Colonic mucosa (tissue), 4 donors: ENCODE measurements around the gene PLA2G2D. TPM values are rescaled to one million over a fixed set of nuclear protein-coding genes. Genes with fewer than 3 reads are reported as not detected.
A peak's percentile ranks its signal among the peaks of the same experiment; 100 is the strongest.

ENCODE experiments used
- DNase-seq: peaks from one replicate; pipeline ENCODE4 v3.0.0-alpha.2; 2020
- H3K27ac ChIP-seq: fragments of 200-600 bp; one replicate; pipeline ENCODE4 v1.8.0; 2021
- H3K27me3 ChIP-seq: fragments of 200-600 bp; one replicate; pipeline ENCODE4 v1.8.0; 2021
- H3K36me3 ChIP-seq: fragments of 200-600 bp; one replicate; pipeline ENCODE4 v1.8.0; 2021
- H3K4me1 ChIP-seq: fragments of 200-600 bp; one replicate; pipeline ENCODE4 v1.8.0; 2021; ENCODE audit warnings: mild to moderate bottlenecking
- H3K4me3 ChIP-seq: fragments of 200-600 bp; one replicate; pipeline ENCODE4 v1.8.0; 2021
- H3K9ac ChIP-seq, 2 donors: one replicate each; pipeline ENCODE4 v1.7.0; 2013; ENCODE audit warnings: control low read depth in 2 of 2, low read depth in 2 of 2, low read length in 2 of 2
- H3K9me3 ChIP-seq: fragments of 200-600 bp; one replicate; pipeline ENCODE4 v1.8.0; 2021
- intact Hi-C: fragments of 100-400 bp; cut with DNase I; formaldehyde crosslinking; loops from one replicate; pipeline ENCODE4 v1.14.1; 2022
- total RNA-seq, 2 donors: library from RNA; stranded (reverse); fragmentation: NEBNext Ultra II Directional in 1 of 2; extraction: Animal tissue kit (Norgen Biotek cat#: 25700) in 1 of 2; gene quantifications; one replicate each; pipeline ENCODE4 v1.2.1, GENCODE V29; 2021
- TF ChIP-seq, protein P1 (sequence below): fragments of 200-600 bp; IDR thresholded peaks from one replicate; pipeline ENCODE4 v1.8.0; 2022; ENCODE audit warnings: antibody characterized with exemption, mild to moderate bottlenecking
- donor health status: healthy.
- donor health status: DM: no; HTN: no; CAD: no.
- donor health status: DM: no; HTN: no; CAD: no.

The PLA2G2D gene
- total RNA-seq, 2 donors from 2014 or later = 0.21 to 0.25 TPM

- Histone ChIP-seq H3K36me3 (no peaks in the 10 kb centered on the region), H3K9me3 (no peaks in the 10 kb centered on the region), H3K27ac (no peak overlapping the region), H3K4me1 (no peaks in the 10 kb centered on the region), H3K9ac (no peak overlapping the region), H3K27me3 (no peaks in the 10 kb centered on the region), H3K4me3 (no peak overlapping the region)
- intact Hi-C loops = no loop called here
- TF ChIP-seq, protein P1, sequence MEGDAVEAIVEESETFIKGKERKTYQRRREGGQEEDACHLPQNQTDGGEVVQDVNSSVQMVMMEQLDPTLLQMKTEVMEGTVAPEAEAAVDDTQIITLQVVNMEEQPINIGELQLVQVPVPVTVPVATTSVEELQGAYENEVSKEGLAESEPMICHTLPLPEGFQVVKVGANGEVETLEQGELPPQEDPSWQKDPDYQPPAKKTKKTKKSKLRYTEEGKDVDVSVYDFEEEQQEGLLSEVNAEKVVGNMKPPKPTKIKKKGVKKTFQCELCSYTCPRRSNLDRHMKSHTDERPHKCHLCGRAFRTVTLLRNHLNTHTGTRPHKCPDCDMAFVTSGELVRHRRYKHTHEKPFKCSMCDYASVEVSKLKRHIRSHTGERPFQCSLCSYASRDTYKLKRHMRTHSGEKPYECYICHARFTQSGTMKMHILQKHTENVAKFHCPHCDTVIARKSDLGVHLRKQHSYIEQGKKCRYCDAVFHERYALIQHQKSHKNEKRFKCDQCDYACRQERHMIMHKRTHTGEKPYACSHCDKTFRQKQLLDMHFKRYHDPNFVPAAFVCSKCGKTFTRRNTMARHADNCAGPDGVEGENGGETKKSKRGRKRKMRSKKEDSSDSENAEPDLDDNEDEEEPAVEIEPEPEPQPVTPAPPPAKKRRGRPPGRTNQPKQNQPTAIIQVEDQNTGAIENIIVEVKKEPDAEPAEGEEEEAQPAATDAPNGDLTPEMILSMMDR = no peak
- DNase-seq = no peak
Measured at GRCh38 chr1:20090119-20090518, 29.2 kb downstream of the PLA2G2D start.

- H3K9me3 ChIP-seq = no peaks in the 10 kb centered on the region
- no peaks in the 10 kb centered on the region for H3K27me3 ChIP-seq
- intact Hi-C loops = no loop called here
- no peak for DNase-seq
- H3K9ac ChIP-seq = no peak overlapping the region
- H3K36me3 ChIP-seq = no peaks in the 10 kb centered on the region
- H3K4me3 ChIP-seq = no peak overlapping the region
- TF ChIP-seq, protein P1 = no peak
- H3K4me1 ChIP-seq = no peaks in the 10 kb centered on the region
- no peak overlapping the region for H3K27ac ChIP-seq
Measured at GRCh38 chr1:20089328-20090077, 29.8 kb downstream of the PLA2G2D start.

DNA sequence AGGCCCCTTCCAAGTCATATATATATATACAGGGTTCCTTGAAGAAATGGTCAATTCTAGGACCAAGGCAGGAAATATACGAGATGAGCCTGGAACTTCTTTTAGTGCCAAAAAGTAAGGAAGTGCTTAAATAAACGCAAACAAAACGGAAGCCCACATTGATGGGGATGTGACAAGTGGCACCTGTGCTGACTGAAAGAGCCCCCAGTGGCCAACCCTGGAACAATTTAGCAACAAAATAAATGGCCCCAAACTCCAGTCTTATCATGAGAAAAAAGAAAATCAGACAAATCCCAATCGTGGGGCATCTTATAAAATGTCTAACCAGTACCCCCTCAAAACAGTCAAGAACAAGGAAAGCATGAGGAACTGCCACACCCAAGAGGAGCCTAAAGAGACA lies 31.7 kb downstream of the PLA2G2D start:
- intact Hi-C loops = no loop called here
- TF ChIP-seq, protein P1 = no peak
- no peak overlapping the region for H3K4me3 ChIP-seq

GRCh38 chr1:20086800-20087199 lies 32.5 kb downstream of the PLA2G2D start:
- Histone ChIP-seq H3K36me3 (no peaks in the 10 kb centered on the region), H3K4me3 (no peak overlapping the region), H3K4me1 (no peaks in the 10 kb centered on the region), H3K9ac (no peak overlapping the region), H3K27ac (no peak overlapping the region), H3K27me3 (no peaks in the 10 kb centered on the region), H3K9me3 (no peaks in the 10 kb centered on the region)
- no peak for DNase-seq
- TF ChIP-seq, protein P1 = no peak
- intact Hi-C loops = no loop called here

More for the DNA sequence above, 31.7 kb downstream of the PLA2G2D start:
- Histone ChIP-seq H3K9ac (no peak overlapping the region), H3K4me1 (no peaks in the 10 kb centered on the region), H3K36me3 (no peaks in the 10 kb centered on the region), H3K9me3 (no peaks in the 10 kb centered on the region), H3K27ac (no peak overlapping the region), H3K27me3 (no peaks in the 10 kb centered on the region)
- no peak for DNase-seq

DNA sequence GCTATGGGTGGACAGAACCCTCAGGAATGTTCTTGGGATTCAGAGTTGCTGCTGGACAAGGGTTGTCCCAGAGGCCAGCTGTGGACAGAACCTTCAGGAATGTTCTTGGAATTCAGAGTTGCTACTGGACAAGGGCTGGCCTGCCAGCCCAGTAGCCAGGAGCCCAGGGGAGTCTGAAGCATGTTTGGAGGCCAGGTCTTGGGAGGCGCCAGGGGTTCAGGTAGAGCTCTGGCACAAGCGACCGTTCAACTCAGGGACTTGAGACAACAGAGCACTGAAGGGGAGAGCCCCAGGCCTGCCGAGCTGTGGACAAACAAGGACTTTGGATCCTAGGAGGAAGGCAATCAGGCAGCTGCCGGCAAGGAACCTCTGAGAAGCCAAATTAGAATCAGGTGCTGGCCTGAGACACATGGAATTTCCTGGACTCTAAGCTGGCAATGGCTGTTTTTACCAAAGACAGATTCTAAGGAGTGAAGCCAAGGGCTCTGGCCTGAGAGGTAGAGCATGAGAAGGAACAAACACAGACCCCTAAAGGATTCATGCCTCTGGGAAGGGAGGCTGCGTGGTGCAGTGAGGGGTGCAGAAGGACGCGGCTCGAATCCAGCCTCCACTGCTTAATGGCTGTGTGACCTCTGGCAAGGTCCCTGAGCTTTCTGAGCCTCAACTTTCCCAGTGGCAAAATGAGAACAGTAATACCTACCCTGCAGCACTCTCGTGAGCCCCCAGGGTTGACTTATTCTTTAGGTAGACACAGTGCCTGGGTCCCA lies 36.0 kb downstream of the PLA2G2D start:
- Histone ChIP-seq H3K4me1 (no peaks in the 10 kb centered on the region), H3K36me3 (no peaks in the 10 kb centered on the region), H3K27me3 (no peaks in the 10 kb centered on the region), H3K4me3 (no peak overlapping the region), H3K9me3 (no peaks in the 10 kb centered on the region), H3K9ac (no peak overlapping the region), H3K27ac (no peak overlapping the region)
- intact Hi-C loops = no loop called here
- DNase-seq = peak; percentile 54
- TF ChIP-seq, protein P1 = no peak
